GM21526 (cell line): ENCODE results near the gene SOX11.
"Not testable (repeated sequence)": the region's sequence is repeated elsewhere in the genome, so short reads cannot be mapped to it uniquely, and the experiment has no call there.

Experiments used
- ATAC-seq: cut with Tn5 transposase; IDR thresholded peaks from one replicate; pipeline ENCODE4 v1.9.1; 2021; ENCODE audit warnings: moderate library complexity; ENCODE audit not compliant: unreplicated experiment, low FRiP score

The SOX11 gene

GRCh38 chr2:5691985-5692529 lies at the start of gene SOX11:
SOX11 (plus strand) TSS chr2:5692384; CDS start chr2:5692722, 338 bp downstream.
- ATAC-seq, result peak; percentile 48

GRCh38 chr2:5652734-5653133 lies 39.5 kb upstream of the SOX11 start:
- not testable (repeated sequence) for ATAC-seq

- not testable (repeated sequence) for ATAC-seq
These were observed 38.4 kb upstream of the SOX11 start for GRCh38 chr2:5653756-5654155.

- ATAC-seq, result no peak
These were observed 35.0 kb upstream of the SOX11 start for GRCh38 chr2:5657231-5657630.

- no peak for ATAC-seq
These were observed 31.6 kb upstream of the SOX11 start for GRCh38 chr2:5660591-5660990.

- ATAC-seq, result no peak
These were observed 30.8 kb upstream of the SOX11 start for GRCh38 chr2:5661362-5661761.

GRCh38 chr2:5664278-5664681 lies 27.9 kb upstream of the SOX11 start:
- ATAC-seq, result no peak

- ATAC-seq, result no peak
These were observed 27.1 kb upstream of the SOX11 start for GRCh38 chr2:5665066-5665465.

GRCh38 chr2:5666798-5667197 lies 25.4 kb upstream of the SOX11 start:
- ATAC-seq, result no peak

- ATAC-seq, result not testable (repeated sequence)
These were observed 24.5 kb upstream of the SOX11 start for GRCh38 chr2:5667655-5668054.

- no peak for ATAC-seq
These were observed 23.4 kb upstream of the SOX11 start for GRCh38 chr2:5668682-5669250.

- ATAC-seq, result no peak
These were observed 19.4 kb upstream of the SOX11 start for GRCh38 chr2:5672749-5673144.

- no peak for ATAC-seq
These were observed 18.8 kb upstream of the SOX11 start for GRCh38 chr2:5673145-5674025.

- no peak for ATAC-seq
These were observed 18.2 kb upstream of the SOX11 start for GRCh38 chr2:5674026-5674340.

- no peak for ATAC-seq
These were observed 15.1 kb upstream of the SOX11 start for GRCh38 chr2:5677133-5677532.

GRCh38 chr2:5683471-5683870 lies 8.7 kb upstream of the SOX11 start:
- ATAC-seq, result no peak

- ATAC-seq, result no peak
These were observed 7.0 kb upstream of the SOX11 start for GRCh38 chr2:5685225-5685624.

GRCh38 chr2:5686068-5686467 lies 6.1 kb upstream of the SOX11 start:
- ATAC-seq, result no peak

GRCh38 chr2:5686536-5686935 lies 5.6 kb upstream of the SOX11 start:
- ATAC-seq, result no peak

- ATAC-seq, result no peak
These were observed 2.4 kb upstream of the SOX11 start for GRCh38 chr2:5689750-5690149.

GRCh38 chr2:5690286-5690685 lies 1.9 kb upstream of the SOX11 start:
- no peak for ATAC-seq

GRCh38 chr2:5690718-5691220 lies 1.4 kb upstream of the SOX11 start:
- no peak for ATAC-seq
